Activated naive CD8-positive, alpha-beta T cell treated with anti-CD3 and anti-CD28 coated beads, Interleukin-2, amount 50 U/mL, for 16 hours (primary cell): ENCODE measurements around the gene GALNT14.

Experiments used
- DNase-seq: peaks from one replicate; pipeline ENCODE4 v3.0.0-alpha.2; 2020; ENCODE audit warnings: low read depth, low spot score

Gene GALNT14

GRCh38 chr2:31055938-31056337, 82.3 kb downstream of the GALNT14 start:
- DNase-seq, result no peak

GRCh38 chr2:31054842-31055388, 83.3 kb downstream of the GALNT14 start:
- DNase-seq, result no peak

DNA sequence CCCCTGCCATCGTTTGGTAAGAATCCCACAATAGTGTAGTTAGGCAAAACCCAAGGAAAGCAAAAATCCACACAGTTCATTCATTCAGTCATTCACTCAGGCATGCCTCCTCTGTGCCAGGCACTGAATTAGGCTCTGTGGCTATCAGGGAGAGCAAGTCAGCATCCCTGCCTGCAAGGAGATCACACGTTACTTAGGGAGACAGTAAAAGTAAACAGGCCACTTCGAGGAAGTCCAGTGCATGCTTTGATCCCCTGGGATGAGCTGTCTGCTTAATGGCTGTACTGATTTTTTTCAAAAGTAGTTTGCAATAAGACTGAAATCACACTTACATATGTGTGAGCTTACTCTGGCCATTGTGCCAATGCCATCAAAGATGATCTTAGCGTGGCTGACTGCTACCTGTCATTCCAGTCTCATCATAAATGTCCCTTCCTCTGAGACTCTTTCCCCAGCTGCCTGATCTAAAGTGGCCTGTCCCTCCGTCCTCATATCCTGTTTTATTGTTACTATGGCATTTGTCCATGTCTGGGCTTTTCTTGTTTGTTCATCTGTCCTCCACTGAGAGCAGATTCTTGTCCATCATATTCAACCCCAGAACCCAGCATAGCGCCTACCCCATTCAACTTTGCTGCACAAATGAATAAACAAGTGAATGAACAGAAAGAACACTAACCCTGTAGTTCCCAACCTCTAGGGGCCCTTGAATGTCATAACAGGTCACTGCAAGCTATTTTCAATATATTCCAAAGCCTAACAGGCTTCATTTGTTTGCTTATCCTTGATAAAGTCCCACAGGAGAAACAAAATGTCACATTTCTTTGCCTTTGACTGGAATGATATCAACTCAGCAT, 84.1 kb downstream of the GALNT14 start:
- no peak for DNase-seq

GRCh38 chr2:31052284-31052683, 86.0 kb downstream of the GALNT14 start:
- DNase-seq, result no peak

- DNase-seq, result no peak
Measured at GRCh38 chr2:31051258-31052140, 86.7 kb downstream of the GALNT14 start.

DNA sequence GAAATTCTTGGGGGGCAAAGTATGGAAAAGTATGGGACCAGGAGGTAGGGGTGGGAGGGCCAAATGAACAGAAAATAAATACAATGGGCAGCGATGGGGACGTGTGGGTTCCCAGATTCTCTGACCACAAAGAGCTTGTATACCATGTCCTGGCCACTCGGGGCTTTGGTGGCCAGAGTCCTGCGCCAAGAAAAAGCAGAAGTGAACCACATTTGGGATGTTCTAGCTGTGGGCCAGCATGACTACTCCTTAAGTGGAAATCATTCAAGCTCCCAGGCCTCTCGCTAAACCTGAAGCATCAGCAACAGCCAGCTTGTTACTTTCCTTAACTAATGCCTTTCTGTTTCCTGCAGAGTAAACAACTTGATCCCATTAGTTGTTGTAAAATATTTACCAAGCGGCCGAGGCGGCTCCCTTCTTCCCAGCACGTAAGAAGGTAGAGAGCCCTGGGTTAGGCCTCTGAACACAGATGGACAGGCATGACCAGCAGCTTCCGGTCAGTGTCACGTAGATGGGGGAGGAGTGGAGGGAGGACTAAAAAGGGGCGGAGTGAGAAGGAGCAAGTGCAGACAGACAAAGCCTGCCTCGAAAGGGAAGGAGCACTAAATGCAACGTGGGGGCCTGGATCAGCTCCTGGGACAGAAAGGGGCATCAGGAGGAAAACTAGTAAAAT, 88.2 kb downstream of the GALNT14 start:
- no peak for DNase-seq

DNA sequence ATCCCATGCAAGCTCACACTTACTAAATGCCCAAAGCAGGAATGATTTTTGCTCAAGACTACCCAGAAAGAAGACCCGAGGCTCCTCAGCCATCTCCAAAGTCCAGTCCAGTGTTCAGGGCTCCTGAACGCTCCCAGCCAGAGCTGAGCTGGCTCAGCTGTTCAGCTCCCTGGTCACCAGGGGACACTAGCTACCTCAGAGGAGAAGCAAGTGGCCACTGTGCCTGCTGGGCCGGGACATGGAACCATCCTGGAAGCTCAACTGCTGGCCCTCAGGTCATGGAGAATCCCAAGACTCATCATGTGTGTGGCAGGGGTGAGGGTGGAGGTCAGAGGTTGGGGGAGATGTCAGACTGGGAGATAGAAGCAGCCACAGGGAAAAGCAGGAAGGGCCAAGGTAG, 89.0 kb downstream of the GALNT14 start:
- no peak for DNase-seq

DNA sequence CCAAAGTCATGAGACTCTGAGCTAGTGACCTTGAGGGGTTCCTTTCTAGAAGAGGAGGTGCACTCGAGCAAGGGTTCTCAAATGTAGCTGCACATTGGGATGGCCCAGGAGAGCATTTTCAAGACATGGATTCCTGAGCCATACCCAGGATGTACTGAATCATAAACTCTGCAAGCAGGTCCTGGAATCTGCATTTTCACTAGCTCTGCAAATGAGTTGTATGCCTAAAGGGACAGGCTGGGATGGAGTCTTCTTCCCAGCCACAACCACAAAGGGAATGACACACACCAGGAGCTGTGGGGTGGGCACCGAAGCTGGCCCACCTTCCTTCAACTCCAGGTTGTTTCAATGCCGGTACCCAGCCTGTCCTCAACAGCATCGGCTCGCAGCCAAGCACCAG, 90.6 kb downstream of the GALNT14 start:
- DNase-seq, result no peak

- DNase-seq, result no peak
Measured at GRCh38 chr2:31038385-31038784, 99.9 kb downstream of the GALNT14 start.

GRCh38 chr2:31037058-31037457, 101.2 kb downstream of the GALNT14 start:
- DNase-seq, result no peak

DNA sequence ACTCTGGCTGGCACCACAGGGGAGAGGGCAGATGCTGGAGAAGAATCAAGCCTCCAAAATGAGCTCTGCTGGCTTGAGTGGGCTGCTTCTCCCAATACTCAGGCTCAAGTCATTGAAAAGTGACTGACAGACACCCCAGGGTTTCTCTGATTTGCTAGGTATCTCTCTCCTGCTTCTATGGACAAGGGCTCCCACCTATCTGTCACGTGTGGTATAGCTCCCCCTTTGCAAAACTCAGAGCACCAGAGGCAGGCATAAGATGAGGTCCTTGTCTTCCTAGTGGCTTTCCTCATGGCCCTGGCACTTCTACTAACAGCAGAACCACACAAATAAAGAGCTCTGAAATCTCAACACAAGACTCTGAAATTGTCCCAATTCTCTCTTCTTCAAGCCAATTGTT, 105.2 kb downstream of the GALNT14 start:
- DNase-seq, result no peak

- DNase-seq, result no peak
Measured at GRCh38 chr2:31032475-31032874, 105.8 kb downstream of the GALNT14 start.

GRCh38 chr2:31031132-31031706, 107.0 kb downstream of the GALNT14 start:
- no peak for DNase-seq

- no peak for DNase-seq
Measured at GRCh38 chr2:31028417-31028816, 109.8 kb downstream of the GALNT14 start.

DNA sequence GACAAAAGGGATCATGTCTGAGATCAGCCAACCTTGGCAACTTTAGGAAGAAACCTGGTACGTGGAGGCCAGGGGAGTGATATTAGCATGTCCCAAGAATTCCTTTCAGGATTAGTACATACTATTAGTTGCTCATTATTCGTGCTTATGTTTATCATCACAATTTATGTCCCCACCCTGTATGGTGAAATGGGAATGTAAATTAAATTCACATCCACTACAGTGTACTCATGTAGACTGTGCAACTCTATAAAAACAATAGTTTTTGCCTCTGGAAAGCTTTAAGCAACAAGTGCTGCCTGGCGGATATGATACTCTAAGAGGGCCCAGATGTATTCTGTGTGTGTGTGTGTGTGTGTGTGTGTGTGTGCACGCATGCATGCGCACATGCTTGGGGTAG, 110.7 kb downstream of the GALNT14 start:
- no peak for DNase-seq

- DNase-seq, result no peak
Measured at GRCh38 chr2:31023541-31023940, 114.7 kb downstream of the GALNT14 start.

DNA sequence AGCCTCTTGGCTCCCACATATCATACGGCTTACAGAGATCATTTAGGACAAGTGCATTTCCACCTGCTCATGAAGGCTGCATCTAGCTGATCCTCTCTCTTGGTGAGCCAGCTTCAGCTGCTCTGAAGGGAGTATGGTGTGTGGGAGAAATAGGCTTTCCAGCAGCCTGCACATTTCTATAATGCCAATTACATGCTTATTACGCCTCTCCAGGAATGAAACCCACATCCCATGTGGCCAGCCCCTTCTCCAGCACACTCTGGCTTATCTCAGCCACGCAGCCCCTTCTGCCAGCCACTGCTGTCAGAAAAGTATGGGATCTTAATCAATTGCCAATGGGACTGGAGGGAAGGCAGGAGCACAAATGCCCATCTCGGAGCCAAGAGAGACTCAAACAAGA, 117.5 kb downstream of the GALNT14 start:
- DNase-seq, result no peak

DNA sequence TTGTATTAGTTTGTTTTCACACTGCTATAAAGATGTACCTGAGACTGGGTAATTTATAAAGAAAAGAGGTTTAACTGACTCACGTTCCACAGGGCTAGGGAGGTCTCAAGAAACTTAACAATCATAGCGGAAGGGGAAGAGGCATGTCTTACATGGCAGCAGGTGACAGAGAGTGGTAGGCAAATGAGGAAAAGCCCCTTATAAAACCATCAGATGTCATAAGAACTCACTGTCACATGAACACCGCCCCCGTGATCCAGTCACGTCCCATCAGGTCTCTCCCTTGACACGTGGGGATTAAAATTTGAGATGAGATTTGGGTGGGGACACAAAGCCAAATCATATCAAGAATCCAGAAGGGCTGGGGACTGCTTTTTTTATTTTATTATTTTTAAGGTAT, 120.0 kb downstream of the GALNT14 start:
- no peak for DNase-seq

DNA sequence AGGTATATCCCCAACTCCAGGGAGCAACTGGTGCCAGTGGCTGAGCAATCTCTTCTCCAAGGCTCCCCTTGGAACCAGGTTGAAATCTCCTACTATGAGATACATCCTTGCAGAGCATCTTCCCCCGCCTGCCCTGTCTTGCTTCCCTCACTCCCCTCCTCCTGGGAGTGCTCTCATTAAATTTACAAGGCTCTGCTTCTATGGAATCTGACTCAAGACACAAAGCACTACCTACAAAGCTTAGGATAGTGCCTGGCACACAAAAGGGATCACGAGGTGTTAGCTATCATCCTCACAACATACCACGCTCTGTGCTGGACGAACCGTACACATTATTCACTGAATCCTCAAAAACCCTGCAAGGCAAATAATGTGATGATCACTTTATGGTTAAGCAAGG, 121.6 kb downstream of the GALNT14 start:
- DNase-seq, result no peak

- no peak for DNase-seq
Measured at GRCh38 chr2:31014516-31014915, 123.7 kb downstream of the GALNT14 start.

GRCh38 chr2:31013301-31013700, 124.9 kb downstream of the GALNT14 start:
- DNase-seq, result no peak

GRCh38 chr2:31012406-31012805, 125.8 kb downstream of the GALNT14 start:
- DNase-seq, result no peak
